ENCODE data around the gene CAMSAP2.

DNA sequence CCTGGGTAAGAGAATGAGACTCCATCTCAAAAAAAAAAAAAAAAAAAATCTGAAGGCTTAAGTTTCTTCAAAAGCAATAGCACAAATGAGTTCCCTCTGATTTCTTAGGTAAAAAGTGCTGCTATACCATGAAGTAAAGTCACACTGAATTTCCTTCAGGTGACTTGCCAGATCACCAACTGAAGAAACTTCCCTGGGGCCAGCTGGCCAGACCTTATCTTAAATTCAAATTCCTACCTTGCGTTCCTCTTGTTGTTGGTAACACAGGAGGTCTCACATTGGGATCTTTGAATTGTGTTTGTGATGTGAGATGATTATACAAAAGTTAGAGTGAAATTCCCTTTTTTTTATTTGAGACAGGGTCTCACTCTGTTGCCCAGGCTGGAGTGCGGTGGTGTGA is 167.8 kb downstream of the CAMSAP2 start:
- TF ChIP-seq CTCF (IDR thresholded peaks at IDR 0.05; ENCODE audit: low read length) (no peak), EZH2 (IDR thresholded peaks at IDR 0.05; ENCODE audit: borderline replicate concordance, low read length) (no peak)
